Esophagus squamous epithelium (tissue), 4 donors: Measurements from ENCODE around the gene HOXA10.

ENCODE experiments used
- POLR2A ChIP-seq, 4 donors: fragments of 450-650 bp; IDR thresholded peaks; one replicate each; pipeline ENCODE4 v1.6.1; 2017; ENCODE audit warnings: antibody characterized with exemption in 4 of 4, mild to moderate bottlenecking in 4 of 4, moderate library complexity in 3 of 4
- TF ChIP-seq, protein P1 (sequence below), 6 experiments: fragments of 450-650 bp in 4 of 6; fragments of 200-600 bp in 2 of 6; sonication (generic) in 2 of 6; IDR thresholded peaks; one replicate each; pipeline ENCODE4 v1.5.1; 2016 to 2019; ENCODE audit warnings: antibody characterized with exemption in 6 of 6, mild to moderate bottlenecking in 4 of 6, moderate library complexity in 4 of 6

DNA sequence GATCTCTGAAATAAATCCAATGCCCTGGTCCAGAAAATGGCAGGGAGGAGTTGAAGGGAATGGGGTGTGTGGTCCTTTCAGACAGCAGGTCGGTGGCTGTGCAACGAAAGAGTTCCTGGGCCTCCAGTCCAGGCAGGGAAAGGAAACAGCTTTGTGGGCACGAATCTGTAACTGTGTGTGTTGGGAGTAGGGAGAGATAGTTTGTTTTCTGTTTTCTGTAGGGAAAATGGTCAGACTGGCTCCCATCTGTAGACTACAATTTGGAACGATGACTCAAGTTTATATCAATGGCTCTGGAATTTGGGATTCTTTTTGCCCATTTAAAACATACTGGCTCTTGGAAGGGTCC, 6.2 kb downstream of the HOXA10 start:
- TF ChIP-seq, protein P1, sequence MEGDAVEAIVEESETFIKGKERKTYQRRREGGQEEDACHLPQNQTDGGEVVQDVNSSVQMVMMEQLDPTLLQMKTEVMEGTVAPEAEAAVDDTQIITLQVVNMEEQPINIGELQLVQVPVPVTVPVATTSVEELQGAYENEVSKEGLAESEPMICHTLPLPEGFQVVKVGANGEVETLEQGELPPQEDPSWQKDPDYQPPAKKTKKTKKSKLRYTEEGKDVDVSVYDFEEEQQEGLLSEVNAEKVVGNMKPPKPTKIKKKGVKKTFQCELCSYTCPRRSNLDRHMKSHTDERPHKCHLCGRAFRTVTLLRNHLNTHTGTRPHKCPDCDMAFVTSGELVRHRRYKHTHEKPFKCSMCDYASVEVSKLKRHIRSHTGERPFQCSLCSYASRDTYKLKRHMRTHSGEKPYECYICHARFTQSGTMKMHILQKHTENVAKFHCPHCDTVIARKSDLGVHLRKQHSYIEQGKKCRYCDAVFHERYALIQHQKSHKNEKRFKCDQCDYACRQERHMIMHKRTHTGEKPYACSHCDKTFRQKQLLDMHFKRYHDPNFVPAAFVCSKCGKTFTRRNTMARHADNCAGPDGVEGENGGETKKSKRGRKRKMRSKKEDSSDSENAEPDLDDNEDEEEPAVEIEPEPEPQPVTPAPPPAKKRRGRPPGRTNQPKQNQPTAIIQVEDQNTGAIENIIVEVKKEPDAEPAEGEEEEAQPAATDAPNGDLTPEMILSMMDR (IDR thresholded peaks at IDR 0.05): no peak
- no peak for TF ChIP-seq POLR2A (IDR thresholded peaks at IDR 0.05)
